Hypothalamus (tissue), 51 donors: Measurements from ENCODE around the gene GALM.

Experiments used
- DNase-seq, 51 donors: peaks; one replicate each; lab custom pipeline; 2025; lab: John Stamatoyannopoulos, UW

Gene GALM

GRCh38 chr2:38648107-38648761, 17.7 kb upstream of the GALM start:
- DNase-seq, result no peak

- DNase-seq, result no peak
Observed at GRCh38 chr2:38649176-38649728, 16.7 kb upstream of the GALM start.

- no peak for DNase-seq
Observed at GRCh38 chr2:38650012-38650411, 15.9 kb upstream of the GALM start.

- DNase-seq, result no peak
Observed at GRCh38 chr2:38650717-38651116, 15.2 kb upstream of the GALM start.

- no peak for DNase-seq
Observed at GRCh38 chr2:38652431-38653273, 13.3 kb upstream of the GALM start.

- no peak for DNase-seq
Observed at GRCh38 chr2:38653380-38653714, 12.6 kb upstream of the GALM start.

GRCh38 chr2:38653715-38654527, 12.0 kb upstream of the GALM start:
- DNase-seq, result no peak

GRCh38 chr2:38654528-38655381, 11.2 kb upstream of the GALM start:
- DNase-seq, result no peak

GRCh38 chr2:38655441-38655840, 10.5 kb upstream of the GALM start:
- DNase-seq, result no peak

GRCh38 chr2:38656866-38657480, 8.9 kb upstream of the GALM start:
- no peak for DNase-seq

GRCh38 chr2:38658613-38659012, 7.3 kb upstream of the GALM start:
- no peak for DNase-seq

- no peak for DNase-seq
Observed at GRCh38 chr2:38659115-38659514, 6.8 kb upstream of the GALM start.

GRCh38 chr2:38660282-38660681, 5.6 kb upstream of the GALM start:
- no peak for DNase-seq

- no peak for DNase-seq
Observed at GRCh38 chr2:38661306-38661705, 4.6 kb upstream of the GALM start.

GRCh38 chr2:38666556-38666910, 619 bp downstream of the GALM start:
- DNase-seq, result peak in 2 of 51 donors; percentile 13 to 25

GRCh38 chr2:38668092-38668491, 2.2 kb downstream of the GALM start:
- no peak for DNase-seq

- DNase-seq, result no peak
Observed at GRCh38 chr2:38668779-38669479, 3.0 kb downstream of the GALM start.

- DNase-seq, result no peak
Observed at GRCh38 chr2:38671303-38671702, 5.4 kb downstream of the GALM start.

- no peak for DNase-seq
Observed at GRCh38 chr2:38671946-38672345, 6.0 kb downstream of the GALM start.
